Astrocyte (in vitro differentiated cells and primary cell): ENCODE data around the gene ADAT1. TPM values are rescaled to one million over a fixed set of nuclear protein-coding genes. Genes with fewer than 3 reads are reported as not detected.

Experiments
- DNase-seq: peaks from one replicate; pipeline ENCODE4 v3.0.0-alpha.2; 2010; ENCODE audit warnings: low read depth
- FAIRE-seq: peaks from 2 replicates; lab custom pipeline; 2011; peaks lifted over from hg19 to GRCh38; lab: Jason Lieb, UNC
- H2AFZ ChIP-seq: 2 replicates; pipeline ENCODE4 v1.6.0; 2012; ENCODE audit warnings: low read depth, low read length, inconsistent platforms
- H3K27ac ChIP-seq: 2 replicates; pipeline ENCODE4 v1.5.1; 2011; ENCODE audit warnings: low read depth, low read length, inconsistent platforms
- H3K27me3 ChIP-seq: 2 replicates; pipeline ENCODE4 v1.6.0; 2011; ENCODE audit warnings: low read length, inconsistent platforms; ENCODE audit not compliant: insufficient read depth
- H3K36me3 ChIP-seq: 2 replicates; pipeline ENCODE4 v1.5.1; 2011; ENCODE audit warnings: low read length, inconsistent platforms; ENCODE audit not compliant: insufficient read depth
- H3K4me1 ChIP-seq: 2 replicates; pipeline ENCODE4 v1.5.1; 2011; ENCODE audit warnings: low read length, inconsistent platforms; ENCODE audit not compliant: insufficient read depth
- H3K4me2 ChIP-seq: 2 replicates; pipeline ENCODE4 v1.6.0; 2012; ENCODE audit warnings: low read length, inconsistent platforms
- H3K4me3 ChIP-seq: 2 replicates; pipeline ENCODE4 v1.5.1; 2011; ENCODE audit warnings: low read depth, mild to moderate bottlenecking, low read length, inconsistent platforms; ENCODE audit not compliant: insufficient read depth
- H3K79me2 ChIP-seq: 2 replicates; pipeline ENCODE4 v1.6.0; 2012; ENCODE audit warnings: mild to moderate bottlenecking, low read length, inconsistent platforms; ENCODE audit not compliant: insufficient read depth
- H3K9ac ChIP-seq: 2 replicates; pipeline ENCODE4 v1.6.0; 2012; ENCODE audit warnings: mild to moderate bottlenecking, low read length, inconsistent platforms
- H3K9me3 ChIP-seq: 2 replicates; pipeline ENCODE4 v1.5.1; 2012; ENCODE audit warnings: low read depth, mild to moderate bottlenecking, low read length, inconsistent platforms; ENCODE audit not compliant: insufficient read depth
- H4K20me1 ChIP-seq: 2 replicates; pipeline ENCODE4 v1.6.0; 2012; ENCODE audit warnings: low read length, inconsistent platforms; ENCODE audit not compliant: insufficient read depth
- H3K27ac Mint-ChIP-seq: one replicate; pipeline ENCODE4 v1.8.0; 2021; ENCODE audit warnings: mild to moderate bottlenecking, mixed read lengths; ENCODE audit not compliant: unreplicated experiment
- H3K27me3 Mint-ChIP-seq: one replicate; pipeline ENCODE4 v1.8.0; 2021; ENCODE audit warnings: low read depth, mixed read lengths; ENCODE audit not compliant: unreplicated experiment
- H3K36me3 Mint-ChIP-seq: one replicate; pipeline ENCODE4 v1.8.0; 2021; ENCODE audit warnings: low read depth, mixed read lengths; ENCODE audit not compliant: unreplicated experiment
- H3K4me1 Mint-ChIP-seq: one replicate; pipeline ENCODE4 v1.8.0; 2021; ENCODE audit warnings: low read depth, mixed read lengths; ENCODE audit not compliant: unreplicated experiment
- H3K4me3 Mint-ChIP-seq: one replicate; pipeline ENCODE4 v1.8.0; 2021; ENCODE audit warnings: mild to moderate bottlenecking, moderate library complexity, mixed read lengths; ENCODE audit not compliant: unreplicated experiment
- H3K9me3 Mint-ChIP-seq: one replicate; pipeline ENCODE4 v1.8.0; 2021; ENCODE audit warnings: mild to moderate bottlenecking, mixed read lengths; ENCODE audit not compliant: unreplicated experiment
- CTCF ChIP-seq: IDR thresholded peaks from 2 replicates; pipeline ENCODE4 v1.5.1; 2011; ENCODE audit warnings: low read depth, mild to moderate bottlenecking, inconsistent platforms, low read length, moderate library complexity; ENCODE audit not compliant: insufficient read depth
- EZH2 ChIP-seq: IDR thresholded peaks from 2 replicates; pipeline ENCODE4 v1.6.1; 2012; ENCODE audit warnings: mild to moderate bottlenecking, low read length, inconsistent platforms; ENCODE audit not compliant: insufficient read depth
- total RNA-seq: library from RNA; stranded (reverse); gene quantifications from 2 replicates; pipeline ENCODE4 v1.2.1, GENCODE V29; 2021

ADAT1 gene
- total RNA-seq, 1 donor from 2014 or later = 37.9 TPM

- Histone ChIP-seq H2AFZ (no peak overlapping the region), H3K9ac (no peak overlapping the region), H3K9me3 (no peaks in the 10 kb centered on the region), H3K36me3 (peaks cover 26% of the 10 kb centered on the region), H3K4me2 (peak overlapping the region; percentile 91), H3K79me2 (peaks cover 12% of the 10 kb centered on the region), H3K4me1 (peaks cover 6% of the 10 kb centered on the region), H3K27me3 (no peaks in the 10 kb centered on the region), H4K20me1 (no peaks in the 10 kb centered on the region), H3K27ac (no peak overlapping the region), H3K4me3 (no peak overlapping the region)
- H3K36me3 Mint-ChIP-seq = peaks cover 16% of the 10 kb centered on the region
- H3K27me3 Mint-ChIP-seq = no peaks in the 10 kb centered on the region
- DNase-seq (no peak), FAIRE-seq (no peak)
- H3K4me3 Mint-ChIP-seq = peak overlapping the region; percentile 34
- peaks cover 8% of the 10 kb centered on the region for H3K4me1 Mint-ChIP-seq
- H3K27ac Mint-ChIP-seq = no peak overlapping the region
- no peaks in the 10 kb centered on the region for H3K9me3 Mint-ChIP-seq
- no peak for TF ChIP-seq CTCF
- TF ChIP-seq EZH2 = no peak
Observed at GRCh38 chr16:75620326-75621169, 2.5 kb downstream of the ADAT1 start.

GRCh38 chr16:75618780-75619179 is 4.3 kb downstream of the ADAT1 start:
- H3K4me2 ChIP-seq = no peak overlapping the region
- Mint-ChIP-seq H3K36me3 (peaks cover 18% of the 10 kb centered on the region), H3K27me3 (no peaks in the 10 kb centered on the region), H3K9me3 (no peaks in the 10 kb centered on the region), H3K4me3 (no peak overlapping the region), H3K4me1 (peaks cover 11% of the 10 kb centered on the region), H3K27ac (no peak overlapping the region)
- DNase-seq (no peak), FAIRE-seq (no peak)
- H3K27ac ChIP-seq = no peak overlapping the region
- H3K79me2 ChIP-seq = peaks cover 12% of the 10 kb centered on the region
- peaks cover 6% of the 10 kb centered on the region for H3K4me1 ChIP-seq
- peaks cover 29% of the 10 kb centered on the region for H3K36me3 ChIP-seq
- H3K4me3 ChIP-seq = no peak overlapping the region
- H3K9me3 ChIP-seq = no peaks in the 10 kb centered on the region
- H3K9ac ChIP-seq = no peak overlapping the region
- TF ChIP-seq EZH2 = no peak
- no peak for TF ChIP-seq CTCF
- H4K20me1 ChIP-seq = no peaks in the 10 kb centered on the region
- H2AFZ ChIP-seq = no peak overlapping the region
- H3K27me3 ChIP-seq = no peaks in the 10 kb centered on the region

- no peak for FAIRE-seq
- H3K27me3 Mint-ChIP-seq = no peaks in the 10 kb centered on the region
- Histone ChIP-seq H3K36me3 (peaks cover 39% of the 10 kb centered on the region), H2AFZ (no peak overlapping the region), H3K9me3 (no peaks in the 10 kb centered on the region), H3K4me1 (peaks cover 2% of the 10 kb centered on the region), H3K4me2 (no peak overlapping the region), H3K27me3 (no peaks in the 10 kb centered on the region), H3K27ac (no peak overlapping the region), H3K9ac (no peak overlapping the region), H3K4me3 (no peak overlapping the region), H3K79me2 (peaks cover 7% of the 10 kb centered on the region), H4K20me1 (no peaks in the 10 kb centered on the region)
- no peak for DNase-seq
- peaks cover 9% of the 10 kb centered on the region for H3K4me1 Mint-ChIP-seq
- H3K9me3 Mint-ChIP-seq = no peaks in the 10 kb centered on the region
- TF ChIP-seq CTCF = no peak
- no peak for TF ChIP-seq EZH2
- peaks cover 28% of the 10 kb centered on the region for H3K36me3 Mint-ChIP-seq
- H3K27ac Mint-ChIP-seq = no peak overlapping the region
- no peak overlapping the region for H3K4me3 Mint-ChIP-seq
Observed at GRCh38 chr16:75617121-75617520, 6.0 kb downstream of the ADAT1 start.
